Endothelial cell of umbilical vein (primary cell): ENCODE data around the gene CCDC197.

Source experiments
- JUN ChIP-seq: IDR thresholded peaks from 2 replicates; pipeline ENCODE4 v1.6.1; 2011; ENCODE audit warnings: borderline replicate concordance, low read depth; ENCODE audit not compliant: insufficient read length, insufficient read depth
- POLR2A ChIP-seq: IDR thresholded peaks from 2 replicates; pipeline ENCODE4 v1.6.1; 2012; ENCODE audit warnings: low read depth, mild to moderate bottlenecking, control low read depth, low read length
- POLR2AphosphoS5 ChIP-seq: IDR thresholded peaks from 2 replicates; pipeline ENCODE4 v1.6.1; 2012; ENCODE audit warnings: low read depth, mild to moderate bottlenecking, control low read depth, low read length, moderate library complexity; ENCODE audit not compliant: insufficient read depth
- TF ChIP-seq, protein P1 (sequence below), 2 donors: IDR thresholded peaks; 1 replicate in 1 of 2; 2 replicates in 1 of 2; pipeline ENCODE4 v1.5.1; 2011; ENCODE audit warnings: low read length in 2 of 2, mild to moderate bottlenecking in 2 of 2, moderate library complexity in 2 of 2, control low read depth in 1 of 2, inconsistent platforms in 1 of 2, low read depth in 1 of 2; ENCODE audit not compliant: insufficient read depth in 1 of 2; ENCODE audit errors: extremely low read depth in 1 of 2
- TF ChIP-seq, protein P2 (sequence below): IDR thresholded peaks from 2 replicates; pipeline ENCODE4 v1.6.1; 2011; ENCODE audit not compliant: insufficient read depth, insufficient read length

DNA sequence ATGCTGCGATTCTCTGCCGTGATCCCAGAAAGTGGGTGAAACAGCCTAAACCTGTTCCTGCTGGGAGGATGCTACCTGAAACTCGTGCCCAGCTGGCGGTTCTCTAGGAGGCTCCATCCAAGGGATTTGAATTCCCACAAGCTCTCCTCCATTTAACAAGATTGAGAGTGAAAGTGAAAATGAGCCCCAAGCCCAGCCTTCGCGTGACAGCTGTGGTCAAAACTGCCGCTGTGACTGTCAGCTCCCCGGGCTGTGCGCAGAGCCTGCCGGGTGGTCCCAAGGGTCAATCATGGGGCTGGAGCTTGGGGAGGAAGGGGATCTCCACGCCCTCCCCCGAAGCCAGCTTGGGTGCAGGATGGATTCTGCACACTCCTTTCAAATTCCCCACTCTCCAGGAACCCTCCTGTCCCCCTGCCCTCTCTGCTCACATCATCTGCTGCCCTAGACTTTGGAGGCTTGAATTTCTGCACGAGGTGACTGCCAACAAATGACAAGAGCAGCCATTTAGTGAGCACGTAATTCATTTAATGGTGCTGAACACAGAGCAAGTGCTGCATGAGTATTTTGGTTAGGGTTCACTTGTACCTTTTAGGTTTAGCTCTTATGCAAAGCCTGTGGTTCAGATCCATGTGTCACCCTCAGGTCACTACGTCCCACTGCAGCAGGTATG is 26.0 kb upstream of the CCDC197 start:
- TF ChIP-seq, protein P1, sequence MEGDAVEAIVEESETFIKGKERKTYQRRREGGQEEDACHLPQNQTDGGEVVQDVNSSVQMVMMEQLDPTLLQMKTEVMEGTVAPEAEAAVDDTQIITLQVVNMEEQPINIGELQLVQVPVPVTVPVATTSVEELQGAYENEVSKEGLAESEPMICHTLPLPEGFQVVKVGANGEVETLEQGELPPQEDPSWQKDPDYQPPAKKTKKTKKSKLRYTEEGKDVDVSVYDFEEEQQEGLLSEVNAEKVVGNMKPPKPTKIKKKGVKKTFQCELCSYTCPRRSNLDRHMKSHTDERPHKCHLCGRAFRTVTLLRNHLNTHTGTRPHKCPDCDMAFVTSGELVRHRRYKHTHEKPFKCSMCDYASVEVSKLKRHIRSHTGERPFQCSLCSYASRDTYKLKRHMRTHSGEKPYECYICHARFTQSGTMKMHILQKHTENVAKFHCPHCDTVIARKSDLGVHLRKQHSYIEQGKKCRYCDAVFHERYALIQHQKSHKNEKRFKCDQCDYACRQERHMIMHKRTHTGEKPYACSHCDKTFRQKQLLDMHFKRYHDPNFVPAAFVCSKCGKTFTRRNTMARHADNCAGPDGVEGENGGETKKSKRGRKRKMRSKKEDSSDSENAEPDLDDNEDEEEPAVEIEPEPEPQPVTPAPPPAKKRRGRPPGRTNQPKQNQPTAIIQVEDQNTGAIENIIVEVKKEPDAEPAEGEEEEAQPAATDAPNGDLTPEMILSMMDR (IDR thresholded peaks at IDR 0.05; ENCODE audit: extremely low read depth in 1 of 2, insufficient read depth in 1 of 2, low read depth in 1 of 2, low read length in 2 of 2) = no peak
- TF ChIP-seq POLR2AphosphoS5 = no peak
- no peak for TF ChIP-seq POLR2A
- TF ChIP-seq, protein P2, sequence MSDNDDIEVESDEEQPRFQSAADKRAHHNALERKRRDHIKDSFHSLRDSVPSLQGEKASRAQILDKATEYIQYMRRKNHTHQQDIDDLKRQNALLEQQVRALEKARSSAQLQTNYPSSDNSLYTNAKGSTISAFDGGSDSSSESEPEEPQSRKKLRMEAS = no peak
- TF ChIP-seq JUN = no peak
